Breast epithelium (tissue), 4 donors: ENCODE measurements around the gene TGFBRAP1. TPM values are rescaled to one million over a fixed set of nuclear protein-coding genes. Genes with fewer than 3 reads are reported as not detected.
"Not testable (repeated sequence)": the region's sequence is repeated elsewhere in the genome, so short reads cannot be mapped to it uniquely, and the experiment has no call there.

Source experiments
- DNase-seq, 2 donors: peaks; one replicate each; pipeline ENCODE4 v3.0.0-alpha.2; 2019; ENCODE audit warnings: low spot score in 2 of 2
- H3K27ac ChIP-seq, 2 donors: fragments of 200-600 bp; sonication (generic) in 1 of 2; one replicate each; pipeline ENCODE4 v1.5.1; 2016 to 2019; ENCODE audit warnings: mild to moderate bottlenecking in 1 of 2
- H3K27me3 ChIP-seq, 2 donors: fragments of 200-600 bp; sonication (generic) in 1 of 2; one replicate each; pipeline versions ENCODE4 v1.5.1 to v1.6.0; 2017 to 2019; ENCODE audit warnings: control low read depth in 1 of 2, mild to moderate bottlenecking in 1 of 2
- H3K36me3 ChIP-seq: fragments of 200-600 bp; one replicate; pipeline ENCODE4 v1.5.1; 2019
- H3K4me1 ChIP-seq, 2 donors: fragments of 200-600 bp; sonication (generic); one replicate each; pipeline ENCODE4 v1.5.1; 2016 to 2019; ENCODE audit warnings: control low read depth in 1 of 2
- H3K4me3 ChIP-seq, 3 donors: fragments of 200-600 bp; sonication (generic); 1 replicate in 2 of 3; 2 replicates in 1 of 3; pipeline ENCODE4 v1.5.1; 2016 to 2019; ENCODE audit warnings: mild to moderate bottlenecking in 3 of 3, moderate library complexity in 2 of 3
- H3K9me3 ChIP-seq, 2 donors: fragments of 200-600 bp; sonication (generic) in 1 of 2; one replicate each; pipeline ENCODE4 v1.5.1; 2016 to 2019; ENCODE audit warnings: control low read depth in 1 of 2
- POLR2A ChIP-seq: fragments of 450-650 bp; IDR thresholded peaks from one replicate; pipeline ENCODE4 v1.6.1; 2016; ENCODE audit warnings: antibody characterized with exemption, mild to moderate bottlenecking, moderate library complexity
- POLR2AphosphoS5 ChIP-seq, 3 donors: sonication (generic); formaldehyde crosslinking; IDR thresholded peaks; one replicate each; pipeline ENCODE4 v1.6.1; 2017; ENCODE audit warnings: antibody characterized with exemption in 3 of 3
- intact Hi-C: fragments of 100-400 bp; cut with DNase I; formaldehyde crosslinking; loops from one replicate; pipeline ENCODE4 v1.15.1; 2023; ENCODE audit warnings: low total_unique reads
- total RNA-seq, 3 donors: library from RNA; depleted of rRNA; stranded (reverse); fragments of >200 nt; gene quantifications; one replicate each; pipeline ENCODE4 v1.1.0, GENCODE V29; 2016
- TF ChIP-seq, protein P1 (sequence below), 3 donors: fragments of 450-650 bp; IDR thresholded peaks; one replicate each; pipeline ENCODE4 v1.5.1; 2016 to 2017; ENCODE audit warnings: antibody characterized with exemption in 3 of 3, mild to moderate bottlenecking in 3 of 3, moderate library complexity in 3 of 3

The TGFBRAP1 gene
- total RNA-seq, 3 donors from 2014 or later = 24.6 to 29.8 (median 28.5) TPM

DNA sequence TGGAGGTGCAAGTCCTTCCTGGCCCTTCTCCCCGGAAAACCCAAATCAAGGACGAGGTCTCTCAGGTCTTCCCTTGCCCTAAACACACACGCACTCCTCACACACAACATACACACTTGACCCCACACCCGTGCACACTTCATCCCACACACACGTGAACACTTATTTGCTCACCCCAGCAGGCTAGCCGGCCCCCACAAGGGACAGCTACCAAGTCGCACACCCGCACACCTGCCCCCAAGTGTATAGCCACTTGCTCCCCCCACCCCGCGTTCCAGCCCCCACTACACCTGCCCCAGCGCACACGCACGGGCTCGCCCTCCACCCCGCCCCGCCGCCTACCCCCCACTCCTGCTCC is 359 bp downstream of the TGFBRAP1 start:
- intact Hi-C loops = no loop called here
- Histone ChIP-seq H3K9me3 (no peaks in the 10 kb centered on the region), H3K36me3 (no peaks in the 10 kb centered on the region), H3K27ac (peak overlapping the region; percentile 78 to 95), H3K27me3 (no peaks in the 10 kb centered on the region), H3K4me1 (peaks cover 0 to 6% of the 10 kb centered on the region in 2 donors), H3K4me3 (peak overlapping the region; percentile 71 to 95 (median 81))
- TF ChIP-seq, protein P1, sequence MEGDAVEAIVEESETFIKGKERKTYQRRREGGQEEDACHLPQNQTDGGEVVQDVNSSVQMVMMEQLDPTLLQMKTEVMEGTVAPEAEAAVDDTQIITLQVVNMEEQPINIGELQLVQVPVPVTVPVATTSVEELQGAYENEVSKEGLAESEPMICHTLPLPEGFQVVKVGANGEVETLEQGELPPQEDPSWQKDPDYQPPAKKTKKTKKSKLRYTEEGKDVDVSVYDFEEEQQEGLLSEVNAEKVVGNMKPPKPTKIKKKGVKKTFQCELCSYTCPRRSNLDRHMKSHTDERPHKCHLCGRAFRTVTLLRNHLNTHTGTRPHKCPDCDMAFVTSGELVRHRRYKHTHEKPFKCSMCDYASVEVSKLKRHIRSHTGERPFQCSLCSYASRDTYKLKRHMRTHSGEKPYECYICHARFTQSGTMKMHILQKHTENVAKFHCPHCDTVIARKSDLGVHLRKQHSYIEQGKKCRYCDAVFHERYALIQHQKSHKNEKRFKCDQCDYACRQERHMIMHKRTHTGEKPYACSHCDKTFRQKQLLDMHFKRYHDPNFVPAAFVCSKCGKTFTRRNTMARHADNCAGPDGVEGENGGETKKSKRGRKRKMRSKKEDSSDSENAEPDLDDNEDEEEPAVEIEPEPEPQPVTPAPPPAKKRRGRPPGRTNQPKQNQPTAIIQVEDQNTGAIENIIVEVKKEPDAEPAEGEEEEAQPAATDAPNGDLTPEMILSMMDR (IDR thresholded peaks at IDR 0.05) = no peak
- no peak for TF ChIP-seq POLR2A
- no peak for TF ChIP-seq POLR2AphosphoS5 (IDR thresholded peaks at IDR 0.05)
- no peak for DNase-seq

DNA sequence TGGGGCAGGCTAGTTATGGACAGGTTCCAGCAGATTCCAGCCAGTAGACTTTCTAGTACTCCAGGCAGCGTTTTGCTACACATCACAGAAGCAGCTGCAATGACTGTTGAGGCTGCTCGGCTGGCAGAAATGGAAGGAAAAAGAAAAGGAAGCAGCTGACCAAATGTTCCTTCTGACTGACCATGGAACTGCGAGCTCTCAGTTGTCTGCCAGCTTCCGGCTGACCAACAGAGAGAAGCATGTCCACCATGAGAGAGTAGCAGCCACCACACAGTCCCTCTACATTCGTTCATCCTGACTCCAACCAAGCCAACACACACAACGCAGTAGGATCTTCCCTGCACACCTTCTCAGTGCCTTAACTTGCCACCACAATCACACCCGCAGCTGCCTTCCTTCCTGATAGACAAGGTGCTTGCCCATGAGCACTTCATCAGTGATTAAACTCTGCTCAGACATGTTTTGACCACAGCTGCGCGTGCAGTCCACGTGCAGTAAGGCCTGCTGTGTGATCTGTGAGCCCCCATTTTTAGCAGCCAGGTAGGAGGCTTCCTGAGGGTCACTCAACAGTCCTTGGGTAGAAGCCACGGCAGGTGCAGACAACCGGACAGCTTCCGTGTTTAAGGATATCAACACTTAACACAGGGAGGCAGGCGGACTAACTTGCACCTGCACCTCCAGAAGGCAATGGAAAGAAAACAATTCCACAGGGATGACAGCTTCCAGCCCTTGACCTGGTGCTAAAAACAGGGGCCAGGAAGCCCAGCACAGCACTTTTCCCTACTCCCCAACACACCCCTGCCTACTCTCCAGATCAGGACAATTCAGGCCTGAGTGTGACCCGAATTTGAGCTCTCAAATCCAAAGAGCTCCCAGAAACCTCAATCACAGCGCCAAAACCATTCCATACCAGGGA is 996 bp downstream of the TGFBRAP1 start:
- intact Hi-C loops = no loop called here
- Histone ChIP-seq H3K4me3 (peak overlapping the region; percentile 71 to 95 (median 81)), H3K27ac (peak overlapping the region; percentile 78 to 95), H3K4me1 (peaks cover 0 to 6% of the 10 kb centered on the region in 2 donors), H3K9me3 (no peaks in the 10 kb centered on the region), H3K27me3 (no peaks in the 10 kb centered on the region), H3K36me3 (no peaks in the 10 kb centered on the region)
- no peak for DNase-seq
- TF ChIP-seq, protein P1 (IDR thresholded peaks at IDR 0.05) = no peak
- TF ChIP-seq POLR2AphosphoS5 (IDR thresholded peaks at IDR 0.05) (no peak), POLR2A (no peak)

DNA sequence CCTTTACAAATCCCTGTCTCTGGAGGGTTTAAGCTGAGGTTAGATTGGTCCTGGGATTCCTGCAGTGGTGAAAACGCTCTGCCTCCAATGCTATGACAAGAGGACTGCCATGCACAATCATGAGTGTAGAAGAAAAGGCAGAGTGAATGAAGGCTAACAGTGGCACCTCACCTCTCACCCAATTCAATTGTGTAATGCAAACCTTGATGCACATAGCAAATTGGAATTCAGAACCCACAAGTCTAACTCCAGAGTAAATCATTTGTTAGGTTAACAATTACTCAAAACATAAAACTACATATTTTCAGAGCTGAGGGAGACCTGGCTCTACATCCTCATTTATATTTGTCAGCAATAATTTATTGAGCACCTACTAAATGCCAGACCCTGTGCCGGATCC is 1.8 kb downstream of the TGFBRAP1 start:
- no peaks in the 10 kb centered on the region for H3K9me3 ChIP-seq
- TF ChIP-seq POLR2A (no peak), POLR2AphosphoS5 (IDR thresholded peaks at IDR 0.05) (no peak)
- TF ChIP-seq, protein P1 (IDR thresholded peaks at IDR 0.05) = no peak
- intact Hi-C loops = no loop called here
- H3K4me1 ChIP-seq = peaks cover 0 to 6% of the 10 kb centered on the region in 2 donors
- no peaks in the 10 kb centered on the region for H3K27me3 ChIP-seq
- H3K27ac ChIP-seq = peak overlapping the region in 1 of 2 donors; percentile 95
- H3K36me3 ChIP-seq = no peaks in the 10 kb centered on the region
- DNase-seq = no peak
- H3K4me3 ChIP-seq = no peak overlapping the region

DNA sequence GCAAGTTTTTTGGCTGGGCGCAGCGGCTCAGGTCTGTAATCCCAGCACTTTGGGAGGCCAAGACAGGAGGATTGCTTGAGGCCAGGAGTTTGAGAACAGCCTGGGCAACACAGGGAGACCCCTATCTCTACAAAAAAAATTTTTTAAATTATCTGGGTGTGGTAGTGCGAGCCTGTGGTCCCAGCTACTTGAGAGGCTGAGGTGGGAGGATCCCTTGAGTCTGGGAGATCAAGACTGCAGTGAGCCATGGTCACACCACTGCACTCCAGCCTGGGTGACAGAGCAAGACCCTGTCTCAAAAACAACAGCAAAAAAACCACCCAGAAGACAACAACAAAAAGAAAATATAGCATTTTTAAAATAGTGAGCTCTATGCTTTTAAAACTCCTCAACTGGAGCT is 2.3 kb downstream of the TGFBRAP1 start:
- H3K27me3 ChIP-seq, H3K36me3 ChIP-seq, H3K9me3 ChIP-seq, DNase-seq, intact Hi-C loops, H3K27ac ChIP-seq, H3K4me3 ChIP-seq, H3K4me1 ChIP-seq: not testable (repeated sequence)

DNA sequence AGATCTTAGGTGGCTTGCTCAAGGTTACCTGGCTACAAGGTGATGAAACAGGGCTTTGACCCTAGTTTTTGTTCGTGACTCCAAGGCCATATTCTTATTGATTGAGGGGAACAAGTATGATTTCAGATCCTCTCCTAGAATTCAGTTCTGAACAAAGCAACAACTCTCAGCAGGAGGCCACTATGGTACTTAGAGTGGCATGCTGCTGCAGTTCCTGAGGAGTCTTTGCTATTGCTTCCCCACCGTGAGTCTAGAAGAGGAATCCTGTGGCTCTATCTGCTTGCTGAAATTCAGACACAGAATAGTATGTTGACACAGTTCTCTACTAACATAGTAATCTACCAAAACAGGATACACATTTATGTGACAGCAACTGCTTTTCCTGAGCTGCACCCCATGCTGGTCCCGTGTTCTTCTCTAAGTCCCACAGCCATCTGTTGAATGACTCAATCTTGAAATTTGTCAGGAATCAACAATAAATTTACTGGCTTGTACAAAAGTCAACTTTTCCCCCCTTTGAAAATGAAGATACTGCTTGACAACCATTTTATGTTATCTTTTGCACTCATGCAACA is 4.1 kb downstream of the TGFBRAP1 start:
- Histone ChIP-seq H3K4me1 (peaks cover 0 to 6% of the 10 kb centered on the region in 2 donors), H3K9me3 (no peaks in the 10 kb centered on the region), H3K27ac (peak overlapping the region; percentile 85 to 91), H3K4me3 (peak overlapping the region in 1 of 3 donors; percentile 26), H3K27me3 (no peaks in the 10 kb centered on the region), H3K36me3 (no peaks in the 10 kb centered on the region)
- TF ChIP-seq, protein P1 (IDR thresholded peaks at IDR 0.05) = no peak
- TF ChIP-seq POLR2AphosphoS5 (IDR thresholded peaks at IDR 0.05) (no peak), POLR2A (no peak)
- DNase-seq = no peak
- intact Hi-C loops = no loop called here
